DMS153 treated with DMSO at 0.1 percent for 48 hours (cell line): ENCODE results near the gene H2BK1.

Source experiments
- DNase-seq: peaks from one replicate; lab custom pipeline; 2025; ENCODE audit not compliant: unreplicated experiment; lab: John Stamatoyannopoulos, UW

The H2BK1 gene

GRCh38 chr7:151179946-151180345 is 30.3 kb downstream of the H2BK1 start:
- no peak for DNase-seq

GRCh38 chr7:151179287-151179860 is 30.9 kb downstream of the H2BK1 start:
- no peak for DNase-seq

- no peak for DNase-seq
These were observed 31.5 kb downstream of the H2BK1 start for GRCh38 chr7:151178831-151179230.

GRCh38 chr7:151178236-151178635 is 32.1 kb downstream of the H2BK1 start:
- DNase-seq, result no peak

GRCh38 chr7:151177310-151177709 is 33.0 kb downstream of the H2BK1 start:
- DNase-seq, result no peak

GRCh38 chr7:151176401-151176800 is 33.9 kb downstream of the H2BK1 start:
- no peak for DNase-seq

GRCh38 chr7:151175793-151176311 is 34.4 kb downstream of the H2BK1 start:
- DNase-seq, result no peak

- no peak for DNase-seq
These were observed 35.1 kb downstream of the H2BK1 start for GRCh38 chr7:151175047-151175792.

- no peak for DNase-seq
These were observed 35.8 kb downstream of the H2BK1 start for GRCh38 chr7:151174246-151175046.

GRCh38 chr7:151173386-151174245 is 36.7 kb downstream of the H2BK1 start:
- no peak for DNase-seq

- DNase-seq, result peak; percentile 69
These were observed 37.8 kb downstream of the H2BK1 start for GRCh38 chr7:151172273-151173141.

- DNase-seq, result no peak
These were observed 41.5 kb downstream of the H2BK1 start for GRCh38 chr7:151168787-151169162.

- no peak for DNase-seq
These were observed 42.1 kb downstream of the H2BK1 start for GRCh38 chr7:151168003-151168786.

GRCh38 chr7:151167197-151167961 is 42.9 kb downstream of the H2BK1 start, which contains the start of gene GBX1:
Gene GBX1 (minus strand): TSS chr7:151167694. CDS start chr7:151167548, 146 bp downstream.
- DNase-seq, result no peak

GRCh38 chr7:151166629-151167196 is 43.6 kb downstream of the H2BK1 start:
- DNase-seq, result no peak

GRCh38 chr7:151161757-151162156 is 48.5 kb downstream of the H2BK1 start:
- no peak for DNase-seq
